HG03045 (cell line): ENCODE data around the gene D2HGDH.
"Not testable (repeated sequence)": the region's sequence is repeated elsewhere in the genome, so short reads cannot be mapped to it uniquely, and the experiment has no call there.

ENCODE experiments used
- ATAC-seq: cut with Tn5 transposase; IDR thresholded peaks from one replicate; pipeline ENCODE4 v1.9.1; 2021; ENCODE audit warnings: mild to moderate bottlenecking, moderate library complexity; ENCODE audit not compliant: unreplicated experiment

The D2HGDH gene

GRCh38 chr2:241791385-241791784, 57.0 kb downstream of the D2HGDH start:
- not testable (repeated sequence) for ATAC-seq

- ATAC-seq, result no peak
Measured at GRCh38 chr2:241793385-241793784, 59.0 kb downstream of the D2HGDH start.

- no peak for ATAC-seq
Measured at GRCh38 chr2:241794250-241794823, 59.9 kb downstream of the D2HGDH start.

- no peak for ATAC-seq
Measured at GRCh38 chr2:241795021-241795999, 60.9 kb downstream of the D2HGDH start.

- ATAC-seq, result no peak
Measured at GRCh38 chr2:241796209-241796608, 61.8 kb downstream of the D2HGDH start.

- ATAC-seq, result no peak
Measured at GRCh38 chr2:241796610-241797138, 62.2 kb downstream of the D2HGDH start.

GRCh38 chr2:241797441-241798080, 63.1 kb downstream of the D2HGDH start:
- ATAC-seq, result no peak

GRCh38 chr2:241798081-241798630, 63.7 kb downstream of the D2HGDH start:
- ATAC-seq, result no peak

- ATAC-seq, result no peak
Measured at GRCh38 chr2:241798631-241799521, 64.4 kb downstream of the D2HGDH start.

- no peak for ATAC-seq
Measured at GRCh38 chr2:241799522-241800197, 65.2 kb downstream of the D2HGDH start.

GRCh38 chr2:241800198-241800903, 65.9 kb downstream of the D2HGDH start:
- not testable (repeated sequence) for ATAC-seq

GRCh38 chr2:241801611-241802420, 67.4 kb downstream of the D2HGDH start:
- no peak for ATAC-seq

- no peak for ATAC-seq
Measured at GRCh38 chr2:241802421-241803318, 68.2 kb downstream of the D2HGDH start.

- no peak for ATAC-seq
Measured at GRCh38 chr2:241803387-241804325, 69.2 kb downstream of the D2HGDH start.

GRCh38 chr2:241804326-241805229, 70.1 kb downstream of the D2HGDH start:
- ATAC-seq, result no peak
